B cell (primary cell): ENCODE results near the gene ENDOU.

Experiments used
- EZH2 ChIP-seq: IDR thresholded peaks from 2 replicates; pipeline ENCODE4 v1.6.1; 2012; ENCODE audit warnings: borderline replicate concordance, low read depth, mild to moderate bottlenecking, moderate library complexity, low read length; ENCODE audit not compliant: insufficient read depth, poor library complexity, severe bottlenecking
- TF ChIP-seq, protein P1 (sequence below): fragments of 200-600 bp; IDR thresholded peaks from one replicate; pipeline ENCODE4 v1.8.0; 2022; ENCODE audit warnings: antibody characterized with exemption, mild to moderate bottlenecking

DNA sequence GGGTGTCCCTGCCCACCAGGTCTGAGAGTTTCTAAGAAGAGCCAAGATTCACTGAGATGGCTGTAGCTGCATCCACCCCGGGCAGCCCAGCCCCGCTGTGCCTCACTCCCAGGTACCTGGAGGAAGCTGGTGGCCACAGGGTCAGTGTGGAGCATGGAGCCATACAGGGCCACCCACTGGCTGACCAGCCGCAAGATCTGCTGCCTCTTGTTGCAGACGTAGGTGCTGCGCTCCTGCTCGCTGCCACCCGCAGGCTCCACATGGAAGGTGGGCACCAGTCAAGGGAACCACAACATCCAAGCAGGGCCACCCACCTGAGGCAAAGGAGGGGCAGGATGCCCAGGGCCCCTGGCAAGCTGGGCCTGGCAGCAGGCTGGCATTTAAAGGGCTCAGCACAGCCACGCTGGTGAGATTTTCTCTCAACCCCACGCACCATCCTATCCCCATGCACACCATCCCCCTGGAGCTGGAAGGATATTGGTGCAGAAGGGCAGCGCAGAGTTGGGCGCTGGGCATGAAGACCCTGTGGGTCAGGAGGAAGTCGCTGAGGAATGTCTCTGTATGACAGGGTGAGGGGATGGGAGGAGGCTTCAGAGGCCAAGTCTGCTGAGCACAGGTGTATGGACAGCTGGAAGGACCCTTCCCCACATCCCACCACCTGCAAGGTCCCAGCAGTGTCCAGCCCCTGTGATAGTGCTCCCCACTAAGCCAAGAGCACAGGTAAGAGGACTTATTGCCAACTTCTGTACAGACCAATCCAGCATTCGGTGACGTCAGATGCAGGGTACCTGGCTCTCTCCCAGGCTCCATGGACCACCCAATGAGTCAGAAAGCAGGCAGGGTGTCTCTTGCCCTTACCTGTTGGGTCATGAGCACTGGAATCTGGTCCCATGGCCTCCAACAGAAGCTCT is 22.6 kb upstream of the ENDOU start:
- TF ChIP-seq, protein P1, sequence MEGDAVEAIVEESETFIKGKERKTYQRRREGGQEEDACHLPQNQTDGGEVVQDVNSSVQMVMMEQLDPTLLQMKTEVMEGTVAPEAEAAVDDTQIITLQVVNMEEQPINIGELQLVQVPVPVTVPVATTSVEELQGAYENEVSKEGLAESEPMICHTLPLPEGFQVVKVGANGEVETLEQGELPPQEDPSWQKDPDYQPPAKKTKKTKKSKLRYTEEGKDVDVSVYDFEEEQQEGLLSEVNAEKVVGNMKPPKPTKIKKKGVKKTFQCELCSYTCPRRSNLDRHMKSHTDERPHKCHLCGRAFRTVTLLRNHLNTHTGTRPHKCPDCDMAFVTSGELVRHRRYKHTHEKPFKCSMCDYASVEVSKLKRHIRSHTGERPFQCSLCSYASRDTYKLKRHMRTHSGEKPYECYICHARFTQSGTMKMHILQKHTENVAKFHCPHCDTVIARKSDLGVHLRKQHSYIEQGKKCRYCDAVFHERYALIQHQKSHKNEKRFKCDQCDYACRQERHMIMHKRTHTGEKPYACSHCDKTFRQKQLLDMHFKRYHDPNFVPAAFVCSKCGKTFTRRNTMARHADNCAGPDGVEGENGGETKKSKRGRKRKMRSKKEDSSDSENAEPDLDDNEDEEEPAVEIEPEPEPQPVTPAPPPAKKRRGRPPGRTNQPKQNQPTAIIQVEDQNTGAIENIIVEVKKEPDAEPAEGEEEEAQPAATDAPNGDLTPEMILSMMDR = no peak
- TF ChIP-seq EZH2 = no peak
